Trophoblast cell (in vitro differentiated cells and primary cell): ENCODE measurements around the gene CTSE.
A peak's percentile ranks its signal among the peaks of the same experiment; 100 is the strongest.

ENCODE experiments used
- DNase-seq, 2 donors: peaks; one replicate each; pipeline ENCODE4 v3.0.0-alpha.2; 2016
- H2AFZ ChIP-seq: 2 replicates; pipeline ENCODE4 v1.6.1; 2013; ENCODE audit warnings: low read length, moderate library complexity, mild to moderate bottlenecking; ENCODE audit not compliant: insufficient read depth, poor library complexity
- H2AK5ac ChIP-seq: 2 replicates; pipeline ENCODE4 v1.6.1; 2013; ENCODE audit warnings: mild to moderate bottlenecking, low read length
- H2BK120ac ChIP-seq: 2 replicates; pipeline ENCODE4 v1.6.1; 2013; ENCODE audit warnings: low read length, mild to moderate bottlenecking, moderate library complexity; ENCODE audit not compliant: insufficient read depth, poor library complexity
- H2BK12ac ChIP-seq: 2 replicates; pipeline ENCODE4 v1.6.1; 2013; ENCODE audit warnings: mild to moderate bottlenecking, low read length, moderate library complexity
- H2BK5ac ChIP-seq: 2 replicates; pipeline ENCODE4 v1.6.1; 2013; ENCODE audit warnings: low read length, low read depth, moderate library complexity, mild to moderate bottlenecking; ENCODE audit not compliant: poor library complexity
- H3K14ac ChIP-seq: 2 replicates; pipeline ENCODE4 v1.6.1; 2013; ENCODE audit warnings: mild to moderate bottlenecking, low read length
- H3K18ac ChIP-seq: 2 replicates; pipeline ENCODE4 v1.6.1; 2013; ENCODE audit warnings: mild to moderate bottlenecking, low read length
- H3K23ac ChIP-seq: 2 replicates; pipeline ENCODE4 v1.6.1; 2013; ENCODE audit warnings: low read length
- H3K27ac ChIP-seq: 2 replicates; pipeline ENCODE4 v1.5.1; 2013; ENCODE audit warnings: low read depth, mild to moderate bottlenecking, inconsistent platforms, low read length, moderate library complexity
- H3K27me3 ChIP-seq: 2 replicates; pipeline ENCODE4 v1.6.1; 2013; ENCODE audit warnings: inconsistent platforms, mild to moderate bottlenecking, low read length, moderate library complexity; ENCODE audit not compliant: insufficient read depth
- H3K36me3 ChIP-seq, 2 experiments: 1 replicate in 1 of 2; 2 replicates in 1 of 2; pipeline ENCODE4 v1.6.1; 2013; ENCODE audit warnings: low read length in 2 of 2, mild to moderate bottlenecking in 2 of 2, moderate library complexity in 1 of 2; ENCODE audit not compliant: insufficient read depth in 2 of 2, control insufficient read depth in 1 of 2
- H3K4ac ChIP-seq: 2 replicates; pipeline ENCODE4 v1.6.1; 2013; ENCODE audit warnings: low read depth, mild to moderate bottlenecking, low read length, moderate library complexity
- H3K4me1 ChIP-seq, 2 experiments: 1 replicate in 1 of 2; 2 replicates in 1 of 2; pipeline ENCODE4 v1.6.1; 2013; ENCODE audit warnings: low read length in 2 of 2, mild to moderate bottlenecking in 2 of 2, moderate library complexity in 1 of 2; ENCODE audit not compliant: insufficient read depth in 2 of 2, control insufficient read depth in 1 of 2
- H3K4me2 ChIP-seq: 2 replicates; pipeline ENCODE4 v1.6.1; 2013; ENCODE audit warnings: inconsistent platforms, mild to moderate bottlenecking, low read length, moderate library complexity
- H3K4me3 ChIP-seq: 2 replicates; pipeline ENCODE4 v1.5.1; 2013; ENCODE audit warnings: mild to moderate bottlenecking, low read depth, low read length, inconsistent platforms
- H3K79me1 ChIP-seq: one replicate; pipeline ENCODE4 v1.6.1; 2013; ENCODE audit warnings: low read length
- H3K79me2 ChIP-seq: 2 replicates; pipeline ENCODE4 v1.6.1; 2013; ENCODE audit warnings: low read length, mild to moderate bottlenecking; ENCODE audit not compliant: control insufficient read depth, insufficient read depth, poor library complexity
- H3K9ac ChIP-seq: 2 replicates; pipeline ENCODE4 v1.6.1; 2013; ENCODE audit warnings: mild to moderate bottlenecking, low read length
- H3K9me3 ChIP-seq: 2 replicates; pipeline ENCODE4 v1.6.1; 2013; ENCODE audit warnings: low read depth, mild to moderate bottlenecking, control low read depth, inconsistent platforms, low read length; ENCODE audit not compliant: insufficient read depth
- H4K12ac ChIP-seq: 2 replicates; pipeline ENCODE4 v1.6.1; 2013; ENCODE audit warnings: low read depth, mild to moderate bottlenecking, low read length, moderate library complexity
- H4K8ac ChIP-seq: 2 replicates; pipeline ENCODE4 v1.6.1; 2013; ENCODE audit warnings: low read depth, mild to moderate bottlenecking, low read length, moderate library complexity
- H4K91ac ChIP-seq: one replicate; pipeline ENCODE4 v1.6.1; 2013; ENCODE audit warnings: low read depth, mild to moderate bottlenecking, low read length, moderate library complexity
- WGBS: extraction: QIAGEN DNeasy Blood & Tissue Kit; methylation state at CpG from one replicate; pipeline ENCODE4 v1.1.7; 2013; ENCODE audit warnings: missing lambda C conversion rate; ENCODE audit not compliant: insufficient read length, insufficient coverage; ENCODE audit errors: extremely low coverage; 5-methylcytosine and 5-hydroxymethylcytosine counted together

The CTSE gene

DNA sequence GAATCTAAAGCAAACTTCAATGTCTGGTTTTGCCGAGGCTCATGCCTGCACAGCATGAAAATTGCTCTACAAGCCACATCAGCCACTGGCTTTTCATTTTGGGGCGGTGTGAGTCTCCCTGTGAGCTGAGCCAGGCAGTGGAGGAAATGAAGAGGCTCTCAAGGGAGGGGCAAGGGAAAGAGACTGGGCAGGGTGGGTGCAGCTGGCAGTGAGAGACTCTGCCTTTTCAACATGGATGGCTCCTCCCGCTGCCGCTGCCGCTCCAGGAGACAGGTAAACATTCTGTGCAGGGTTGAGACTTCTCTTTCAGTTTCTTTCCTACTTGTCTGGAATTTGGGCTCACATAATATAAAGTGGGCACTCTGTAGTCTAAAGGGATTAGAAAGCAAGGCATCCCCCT is 11.3 kb upstream of the CTSE start:
- Histone ChIP-seq H4K12ac (no peak overlapping the region), H2BK120ac (no peak overlapping the region), H3K9me3 (peaks cover 2% of the 10 kb centered on the region), H3K27ac (no peak overlapping the region), H4K8ac (no peak overlapping the region), H2AK5ac (no peak overlapping the region), H2BK5ac (no peak overlapping the region), H3K18ac (no peak overlapping the region), H4K91ac (no peak overlapping the region), H2AFZ (no peak overlapping the region), H3K4me1 (no peaks in the 10 kb centered on the region), H3K23ac (no peak overlapping the region), H3K4ac (no peak overlapping the region), H3K4me2 (no peak overlapping the region), H3K79me1 (no peaks in the 10 kb centered on the region), H3K36me3 (no peaks in the 10 kb centered on the region), H3K9ac (no peak overlapping the region), H3K79me2 (no peaks in the 10 kb centered on the region), H3K27me3 (no peaks in the 10 kb centered on the region), H3K4me3 (no peak overlapping the region), H3K14ac (no peak overlapping the region), H2BK12ac (no peak overlapping the region)
- no CpG with 5 or more reads among the region's 5 CpGs for WGBS
- no peak for DNase-seq

DNA sequence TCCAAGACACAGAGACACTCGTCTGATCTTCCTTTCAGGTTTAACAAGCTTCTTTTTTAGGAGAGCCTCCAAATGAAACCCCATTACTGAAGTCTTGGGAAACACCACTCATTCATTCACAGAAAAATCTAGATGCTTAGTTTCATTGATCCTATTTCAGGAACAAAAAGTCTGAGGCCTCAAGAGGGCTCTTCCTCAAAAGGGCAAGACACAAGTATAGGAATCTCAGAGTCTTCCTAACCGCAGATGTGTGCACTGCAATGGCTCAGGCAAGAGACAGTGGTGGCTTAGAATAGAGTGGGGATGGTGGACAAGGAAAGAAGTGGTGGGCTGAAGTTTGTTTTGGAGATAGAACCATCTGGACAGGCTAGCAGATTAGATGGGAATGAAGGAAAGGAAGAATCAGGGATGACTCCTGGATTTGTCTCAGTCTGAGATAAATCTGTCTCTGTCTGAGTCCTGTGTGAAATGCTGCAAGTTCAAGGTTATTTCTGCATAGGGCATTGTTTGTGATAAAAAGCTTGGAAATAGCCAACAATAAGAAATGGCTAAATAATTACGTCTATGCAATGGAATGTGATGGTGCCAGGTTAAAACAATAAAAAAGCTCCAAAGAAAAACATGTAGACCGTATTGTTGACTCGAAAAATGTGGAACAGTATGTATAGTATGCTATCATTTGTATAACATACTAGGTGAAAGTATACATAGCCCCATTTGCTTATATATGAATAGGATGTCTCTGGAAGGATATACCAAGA is 8.9 kb upstream of the CTSE start:
- H4K8ac ChIP-seq: peak overlapping the region; percentile 19
- DNase-seq: peak in 1 of 2 donors; percentile 74
- H3K79me1 ChIP-seq: no peaks in the 10 kb centered on the region
- no peak overlapping the region for H2AFZ ChIP-seq
- no peak overlapping the region for H3K14ac ChIP-seq
- peaks cover 2% of the 10 kb centered on the region for H3K9me3 ChIP-seq
- H3K4me3 ChIP-seq: no peak overlapping the region
- no peaks in the 10 kb centered on the region for H3K79me2 ChIP-seq
- no peak overlapping the region for H3K4ac ChIP-seq
- no peak overlapping the region for H3K4me2 ChIP-seq
- H3K27ac ChIP-seq: no peak overlapping the region
- WGBS: no CpG with 5 or more reads among the region's 5 CpGs
- H3K23ac ChIP-seq: no peak overlapping the region
- no peak overlapping the region for H2BK120ac ChIP-seq
- no peak overlapping the region for H2AK5ac ChIP-seq
- H3K18ac ChIP-seq: no peak overlapping the region
- H2BK12ac ChIP-seq: no peak overlapping the region
- no peak overlapping the region for H4K91ac ChIP-seq
- no peaks in the 10 kb centered on the region for H3K27me3 ChIP-seq
- H3K4me1 ChIP-seq: no peaks in the 10 kb centered on the region
- no peak overlapping the region for H2BK5ac ChIP-seq
- H3K36me3 ChIP-seq: no peaks in the 10 kb centered on the region
- H3K9ac ChIP-seq: no peak overlapping the region
- H4K12ac ChIP-seq: no peak overlapping the region

DNA sequence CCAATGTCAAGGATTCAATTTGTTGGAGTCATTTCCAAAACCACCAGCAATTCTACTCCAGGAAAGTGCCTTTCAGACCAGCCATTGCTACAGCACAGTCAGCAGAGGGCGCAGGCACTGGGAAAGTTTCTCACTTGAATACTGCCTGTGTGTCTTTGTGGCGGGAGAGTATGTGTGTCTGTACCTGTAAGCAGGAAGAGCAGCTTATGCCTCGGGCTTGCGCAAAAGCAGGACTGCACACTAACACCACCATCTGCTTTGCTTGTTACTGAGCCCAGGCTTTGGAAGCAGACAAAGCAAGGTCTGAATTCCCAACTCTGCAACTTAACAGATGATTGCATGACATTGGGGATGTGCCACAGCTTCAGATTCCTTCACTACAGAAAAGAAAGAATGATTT is 7.0 kb upstream of the CTSE start:
- Histone ChIP-seq H3K9me3 (peaks cover 2% of the 10 kb centered on the region), H3K27ac (no peak overlapping the region), H4K91ac (no peak overlapping the region), H3K4me2 (no peak overlapping the region), H3K23ac (no peak overlapping the region), H2BK120ac (no peak overlapping the region), H3K36me3 (no peaks in the 10 kb centered on the region), H4K8ac (no peak overlapping the region), H2BK12ac (no peak overlapping the region), H3K4me3 (no peak overlapping the region), H3K9ac (no peak overlapping the region), H3K4me1 (no peaks in the 10 kb centered on the region), H3K79me1 (no peaks in the 10 kb centered on the region), H3K79me2 (no peaks in the 10 kb centered on the region), H2BK5ac (no peak overlapping the region), H3K14ac (no peak overlapping the region), H3K27me3 (no peaks in the 10 kb centered on the region), H3K18ac (no peak overlapping the region), H2AK5ac (no peak overlapping the region), H4K12ac (no peak overlapping the region), H3K4ac (no peak overlapping the region), H2AFZ (no peak overlapping the region)
- DNase-seq: peak; percentile 78 to 87
- no CpG with 5 or more reads among the region's 4 CpGs for WGBS

DNA sequence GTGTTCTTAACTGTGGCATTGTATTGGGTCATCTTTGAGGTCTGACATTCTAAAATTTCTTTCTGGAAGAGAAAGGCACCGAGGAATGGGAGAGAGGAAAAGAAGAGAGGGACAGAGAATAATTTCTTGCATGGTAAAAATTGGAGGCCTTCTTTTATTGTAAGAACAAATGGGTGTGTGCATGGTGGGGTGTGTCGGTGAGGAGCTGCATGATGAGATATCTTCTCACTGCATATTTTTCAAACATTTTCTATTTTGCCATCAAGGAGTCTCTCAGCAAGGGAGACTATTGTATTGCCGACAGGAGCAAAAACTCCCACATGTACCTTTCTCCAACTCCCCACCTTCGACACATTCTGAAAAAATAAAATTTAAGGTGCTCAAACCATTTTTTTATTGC is 6.5 kb upstream of the CTSE start:
- Histone ChIP-seq H3K9me3 (peaks cover 2% of the 10 kb centered on the region), H3K27me3 (no peaks in the 10 kb centered on the region), H3K23ac (no peak overlapping the region), H2BK5ac (no peak overlapping the region), H3K9ac (no peak overlapping the region), H2BK12ac (no peak overlapping the region), H3K18ac (no peak overlapping the region), H3K36me3 (no peaks in the 10 kb centered on the region), H3K79me1 (no peaks in the 10 kb centered on the region), H4K12ac (no peak overlapping the region), H3K4me1 (no peaks in the 10 kb centered on the region), H3K14ac (no peak overlapping the region), H2AFZ (no peak overlapping the region), H3K4ac (no peak overlapping the region), H2AK5ac (no peak overlapping the region), H4K8ac (no peak overlapping the region), H4K91ac (no peak overlapping the region), H3K4me2 (no peak overlapping the region), H3K79me2 (no peaks in the 10 kb centered on the region), H3K27ac (no peak overlapping the region), H2BK120ac (no peak overlapping the region), H3K4me3 (no peak overlapping the region)
- WGBS: no CpG with 5 or more reads among the region's 4 CpGs
- DNase-seq: no peak
